OCI-LY7 (cell line): ENCODE results near the gene GPT2. TPM values are rescaled to one million over a fixed set of nuclear protein-coding genes. Genes with fewer than 3 reads are reported as not detected.
"Not testable (repeated sequence)": the region's sequence is repeated elsewhere in the genome, so short reads cannot be mapped to it uniquely, and the experiment has no call there.

ENCODE experiments used
- BruUV-seq: library from RNA; stranded (reverse); fragments of 400-500 nt; replicated peaks from 2 replicates; lab custom pipeline; 2021; lab: Mats Ljungman, UMichigan
- CTCF ChIA-PET: fragments of 300-600 bp; sonication (Branson Sonifier 250); formaldehyde crosslinking; loops from one replicate; lab custom pipeline; 2022; ENCODE audit warnings: antibody characterized with exemption; ENCODE audit not compliant: unreplicated experiment; lab: Charles Lee
- POLR2A ChIA-PET: fragments of 300-600 bp; sonication (Branson Sonifier 250); formaldehyde crosslinking; loops from one replicate; lab custom pipeline; 2022; ENCODE audit warnings: antibody characterized with exemption; lab: Charles Lee
- DNase-seq: peaks from one replicate; pipeline ENCODE4 v3.0.0-alpha.2; 2015; ENCODE audit warnings: low spot score
- H2AFZ ChIP-seq: fragments of 200-600 bp; sonication (generic), shearing (Covaris generic); 2 replicates; pipeline ENCODE4 v1.6.1; 2014; ENCODE audit warnings: mild to moderate bottlenecking, antibody characterized with exemption, low read length, moderate library complexity
- H3K27ac ChIP-seq: fragments of 200-600 bp; sonication (generic); 2 replicates; pipeline ENCODE4 v1.5.1; 2014; ENCODE audit warnings: mixed run types, low read depth, mild to moderate bottlenecking, moderate library complexity, low read length, inconsistent platforms; ENCODE audit not compliant: poor library complexity, severe bottlenecking
- H3K36me3 ChIP-seq: fragments of 200-600 bp; sonication (generic); 2 replicates; pipeline ENCODE4 v1.6.1; 2014; ENCODE audit warnings: mild to moderate bottlenecking, antibody characterized with exemption, low read length, moderate library complexity, mixed read lengths; ENCODE audit not compliant: insufficient read depth
- H3K4me1 ChIP-seq: fragments of 200-600 bp; sonication (generic); 2 replicates; pipeline ENCODE4 v1.5.1; 2014; ENCODE audit warnings: mild to moderate bottlenecking, low read length; ENCODE audit not compliant: insufficient read depth, poor library complexity, severe bottlenecking
- H3K4me2 ChIP-seq: fragments of 200-600 bp; sonication (generic); 2 replicates; pipeline ENCODE4 v1.6.1; 2014; ENCODE audit warnings: mild to moderate bottlenecking, low read length
- H3K4me3 ChIP-seq: fragments of 200-600 bp; sonication (generic); 2 replicates; pipeline ENCODE4 v1.5.1; 2014; ENCODE audit warnings: mild to moderate bottlenecking, low read depth, low read length; ENCODE audit not compliant: poor library complexity, severe bottlenecking
- H3K79me2 ChIP-seq: fragments of 200-600 bp; sonication (generic); 2 replicates; pipeline ENCODE4 v1.6.1; 2016; ENCODE audit warnings: low read depth, mild to moderate bottlenecking, low read length, moderate library complexity, mixed read lengths; ENCODE audit not compliant: insufficient read depth
- H3K9me2 ChIP-seq: fragments of 200-600 bp; sonication (generic); 2 replicates; pipeline ENCODE4 v1.6.1; 2016; ENCODE audit warnings: mild to moderate bottlenecking, low read length, mixed read lengths; ENCODE audit not compliant: insufficient read depth
- H3K9me3 ChIP-seq: fragments of 200-600 bp; sonication (generic); 2 replicates; pipeline ENCODE4 v1.6.1; 2014; ENCODE audit warnings: mild to moderate bottlenecking, mixed run types, low read length, mixed read lengths
- H4K20me1 ChIP-seq: fragments of 200-600 bp; sonication (generic); 2 replicates; pipeline ENCODE4 v1.6.1; 2014; ENCODE audit warnings: mild to moderate bottlenecking, antibody characterized with exemption, low read length, moderate library complexity, mixed read lengths; ENCODE audit not compliant: insufficient read depth
- CTCF ChIP-seq: fragments of 200-600 bp; sonication (generic); conservative IDR thresholded peaks from 2 replicates; pipeline ENCODE4 v1.5.1; 2014; ENCODE audit warnings: mild to moderate bottlenecking, antibody characterized with exemption, low read length, moderate library complexity, mixed read lengths
- EZH2phosphoT487 ChIP-seq: fragments of 200-600 bp; sonication (generic); IDR thresholded peaks from 2 replicates; pipeline ENCODE4 v1.6.1; 2018; ENCODE audit warnings: low read depth, borderline replicate concordance, mild to moderate bottlenecking, mixed run types, antibody characterized with exemption, low read length, moderate library complexity, mixed read lengths
- intact Hi-C: fragments of 100-400 bp; cut with micrococcal nuclease; formaldehyde crosslinking; loops from one replicate; pipeline ENCODE4 v1.10.0; 2022; ENCODE audit not compliant: unreplicated experiment
- total RNA-seq, 2 experiments: library from RNA; depleted of rRNA in 1 of 2; stranded (reverse); fragments of >200 nt in 1 of 2; shearing (Covaris generic) in 1 of 2; gene quantifications; 2 replicates each; pipeline ENCODE4 v1.2.3, GENCODE V29; 2014 to 2022

GPT2 gene
- total RNA-seq, 2 experiments from 2014 or later: 42.5 to 105 TPM

- CTCF ChIA-PET: interaction anchor here (0.6 to 1.1 kb wide), 2 partner anchors 16 to 34 kb away, joined by 3 read pairs; no protein-coding TSS in a partner anchor
- no peak for TF ChIP-seq CTCF
- no peak for TF ChIP-seq EZH2phosphoT487
- no peaks in the 10 kb centered on the region for H3K79me2 ChIP-seq
- H3K27ac ChIP-seq: no peak overlapping the region
- no peaks in the 10 kb centered on the region for H3K36me3 ChIP-seq
- intact Hi-C loops: no loop called here
- no peak overlapping the region for H2AFZ ChIP-seq
- no peaks in the 10 kb centered on the region for H3K9me3 ChIP-seq
- no TSS peak for BruUV-seq
- H3K4me2 ChIP-seq: no peak overlapping the region
- H3K9me2 ChIP-seq: no peaks in the 10 kb centered on the region
- no peak overlapping the region for H3K4me3 ChIP-seq
- POLR2A ChIA-PET: interaction anchor here (0.7 to 2.0 kb wide), 4 partner anchors 12 to 90 kb away, joined by 3 to 9 read pairs (median 4); no protein-coding TSS in a partner anchor
- H4K20me1 ChIP-seq: no peaks in the 10 kb centered on the region
- no peak for DNase-seq
- no peaks in the 10 kb centered on the region for H3K4me1 ChIP-seq
These were observed 21.4 kb upstream of the GPT2 start for GRCh38 chr16:46862555-46863447.

GRCh38 chr16:46866286-46866685, 17.9 kb upstream of the GPT2 start:
- no TSS peak for BruUV-seq
- POLR2A ChIA-PET: interaction anchor here (0.5 to 1.0 kb wide), 3 partner anchors 12 to 27 kb away, joined by 3 read pairs; no protein-coding TSS in a partner anchor
- no peaks in the 10 kb centered on the region for H3K9me2 ChIP-seq

GRCh38 chr16:46867486-46867885, 16.7 kb upstream of the GPT2 start:
- H3K27ac ChIP-seq, H4K20me1 ChIP-seq, DNase-seq, intact Hi-C loops, H3K9me3 ChIP-seq, H2AFZ ChIP-seq, BruUV-seq, H3K36me3 ChIP-seq, H3K9me2 ChIP-seq, H3K4me2 ChIP-seq, H3K79me2 ChIP-seq, H3K4me3 ChIP-seq, H3K4me1 ChIP-seq: not testable (repeated sequence)
- ChIA-PET CTCF (interaction anchor here (0.5 kb wide), 1 partner anchor 8 kb away, joined by 3 read pairs; no protein-coding TSS in a partner anchor), POLR2A (interaction anchor here (0.7 kb wide), 1 partner anchor 9 kb away, joined by 4 read pairs; no protein-coding TSS in a partner anchor)

More at GRCh38 chr16:46866286-46866685, 17.9 kb upstream of the GPT2 start:
- CTCF ChIA-PET: no interaction called here
- H3K4me1 ChIP-seq: no peaks in the 10 kb centered on the region
- no peak overlapping the region for H2AFZ ChIP-seq
- H3K4me2 ChIP-seq: no peak overlapping the region
- no peaks in the 10 kb centered on the region for H3K36me3 ChIP-seq
- no peak for DNase-seq
- H3K9me3 ChIP-seq: no peaks in the 10 kb centered on the region
- no peak overlapping the region for H3K27ac ChIP-seq
- TF ChIP-seq CTCF (no peak), EZH2phosphoT487 (no peak)
- H4K20me1 ChIP-seq: no peaks in the 10 kb centered on the region
- intact Hi-C loops: no loop called here
- no peaks in the 10 kb centered on the region for H3K79me2 ChIP-seq
- no peak overlapping the region for H3K4me3 ChIP-seq

GRCh38 chr16:46868891-46869290, 15.3 kb upstream of the GPT2 start:
- H3K9me2 ChIP-seq, H4K20me1 ChIP-seq, intact Hi-C loops, H3K36me3 ChIP-seq, H2AFZ ChIP-seq, H3K79me2 ChIP-seq, H3K4me3 ChIP-seq, BruUV-seq, H3K4me1 ChIP-seq, POLR2A ChIA-PET, H3K4me2 ChIP-seq, H3K9me3 ChIP-seq, DNase-seq, CTCF ChIA-PET, H3K27ac ChIP-seq: not testable (repeated sequence)
